ENCODE data around the gene PLCG2. TPM values are rescaled to one million over a fixed set of nuclear protein-coding genes. Genes with fewer than 3 reads are reported as not detected.

Gene PLCG2
- polyA plus RNA-seq, 2 of the 4 experiments (the other 2 are of a cell fraction): 2.8 to 6.0 TPM

GRCh38 chr16:81790830-81791435 lies 11.8 kb downstream of the PLCG2 start (continued):
- no peak for TF ChIP-seq CTCF (IDR thresholded peaks at IDR 0.05)
- TF ChIP-seq ATOH8 (CRISPR knock-in tag; IDR thresholded peaks at IDR 0.05; ENCODE audit: low read depth): no peak
- no peak for TF ChIP-seq BHLHE40 (IDR thresholded peaks at IDR 0.05; ENCODE audit: low read depth, low read length)
- TF ChIP-seq, protein P1, sequence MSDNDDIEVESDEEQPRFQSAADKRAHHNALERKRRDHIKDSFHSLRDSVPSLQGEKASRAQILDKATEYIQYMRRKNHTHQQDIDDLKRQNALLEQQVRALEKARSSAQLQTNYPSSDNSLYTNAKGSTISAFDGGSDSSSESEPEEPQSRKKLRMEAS (IDR thresholded peaks at IDR 0.05): no peak
- TF ChIP-seq EP300 (IDR thresholded peaks at IDR 0.05): no peak
- no peak for TF ChIP-seq ZNF302 (CRISPR knock-in tag; IDR thresholded peaks at IDR 0.05)
- no peak for TF ChIP-seq RAD21 (conservative IDR thresholded peaks at IDR 0.05 in 1 of 2, IDR thresholded peaks at IDR 0.05 in 1 of 2)
- TF ChIP-seq PHF8 (IDR thresholded peaks at IDR 0.05; ENCODE audit: borderline replicate concordance, low read depth): no peak

- FAIRE-seq: no peak
- ATAC-seq: no peak
These were observed 13.7 kb downstream of the PLCG2 start for GRCh38 chr16:81792828-81793227.

More at GRCh38 chr16:81792828-81793227, 13.7 kb downstream of the PLCG2 start:
- Histone ChIP-seq H3K4me3 (no peak overlapping the region), H3K9me3 (no peaks in the 10 kb centered on the region), H3K4me2 (no peak overlapping the region), H3K4me1 (no peaks in the 10 kb centered on the region), H3K27ac (no peak overlapping the region)
- no peak for TF ChIP-seq NPAS2 (CRISPR knock-in tag; IDR thresholded peaks at IDR 0.05; ENCODE audit: borderline replicate concordance)
- no peak for TF ChIP-seq CTCF (IDR thresholded peaks at IDR 0.05)
- no peak for TF ChIP-seq JUN (IDR thresholded peaks at IDR 0.05)
- no peak for TF ChIP-seq PHF8 (IDR thresholded peaks at IDR 0.05; ENCODE audit: borderline replicate concordance, low read depth)
- TF ChIP-seq, protein P2, sequence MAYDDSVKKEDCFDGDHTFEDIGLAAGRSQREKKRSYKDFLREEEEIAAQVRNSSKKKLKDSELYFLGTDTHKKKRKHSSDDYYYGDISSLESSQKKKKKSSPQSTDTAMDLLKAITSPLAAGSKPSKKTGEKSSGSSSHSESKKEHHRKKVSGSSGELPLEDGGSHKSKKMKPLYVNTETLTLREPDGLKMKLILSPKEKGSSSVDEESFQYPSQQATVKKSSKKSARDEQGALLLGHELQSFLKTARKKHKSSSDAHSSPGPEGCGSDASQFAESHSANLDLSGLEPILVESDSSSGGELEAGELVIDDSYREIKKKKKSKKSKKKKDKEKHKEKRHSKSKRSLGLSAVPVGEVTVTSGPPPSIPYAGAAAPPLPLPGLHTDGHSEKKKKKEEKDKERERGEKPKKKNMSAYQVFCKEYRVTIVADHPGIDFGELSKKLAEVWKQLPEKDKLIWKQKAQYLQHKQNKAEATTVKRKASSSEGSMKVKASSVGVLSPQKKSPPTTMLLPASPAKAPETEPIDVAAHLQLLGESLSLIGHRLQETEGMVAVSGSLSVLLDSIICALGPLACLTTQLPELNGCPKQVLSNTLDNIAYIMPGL (CRISPR knock-in tag; IDR thresholded peaks at IDR 0.05; ENCODE audit: borderline replicate concordance): no peak
- no peak for TF ChIP-seq EP300 (IDR thresholded peaks at IDR 0.05)
- no peak for TF ChIP-seq MAZ (IDR thresholded peaks at IDR 0.05; ENCODE audit: borderline replicate concordance, low read depth, low read length)
- no peak for TF ChIP-seq MYC (IDR thresholded peaks at IDR 0.05; ENCODE audit: borderline replicate concordance, low read length)
- TF ChIP-seq ZSCAN20 (CRISPR knock-in tag; IDR thresholded peaks at IDR 0.05): no peak
- TF ChIP-seq FOSB (CRISPR knock-in tag; IDR thresholded peaks at IDR 0.05): no peak
- TF ChIP-seq BHLHE40 (IDR thresholded peaks at IDR 0.05; ENCODE audit: low read depth, low read length): no peak
- no peak for TF ChIP-seq POLR2AphosphoS2 (conservative IDR thresholded peaks at IDR 0.05; ENCODE audit: low read length)
- WGBS (ENCODE audit: missing lambda C conversion rate): 85% methylated on average over 1 of the region's 1 CpG
- POLR2A ChIA-PET: no interaction called here
- CTCF ChIA-PET: interaction anchor here (0.6 to 1.4 kb wide), 2 partner anchors 81 to 152 kb away, joined by 3 to 5 read pairs; no protein-coding TSS in a partner anchor
- DNase-seq (ENCODE audit: low read depth in 1 of 2, low spot score in 1 of 2): no peak
